ENCODE results near the gene CDC23. TPM values are rescaled to one million over a fixed set of nuclear protein-coding genes. Genes with fewer than 3 reads are reported as not detected.
"Not testable (repeated sequence)": the region's sequence is repeated elsewhere in the genome, so short reads cannot be mapped to it uniquely, and the experiment has no call there.

CDC23 gene
- total RNA-seq, 1 donor: 17.2 TPM

DNA sequence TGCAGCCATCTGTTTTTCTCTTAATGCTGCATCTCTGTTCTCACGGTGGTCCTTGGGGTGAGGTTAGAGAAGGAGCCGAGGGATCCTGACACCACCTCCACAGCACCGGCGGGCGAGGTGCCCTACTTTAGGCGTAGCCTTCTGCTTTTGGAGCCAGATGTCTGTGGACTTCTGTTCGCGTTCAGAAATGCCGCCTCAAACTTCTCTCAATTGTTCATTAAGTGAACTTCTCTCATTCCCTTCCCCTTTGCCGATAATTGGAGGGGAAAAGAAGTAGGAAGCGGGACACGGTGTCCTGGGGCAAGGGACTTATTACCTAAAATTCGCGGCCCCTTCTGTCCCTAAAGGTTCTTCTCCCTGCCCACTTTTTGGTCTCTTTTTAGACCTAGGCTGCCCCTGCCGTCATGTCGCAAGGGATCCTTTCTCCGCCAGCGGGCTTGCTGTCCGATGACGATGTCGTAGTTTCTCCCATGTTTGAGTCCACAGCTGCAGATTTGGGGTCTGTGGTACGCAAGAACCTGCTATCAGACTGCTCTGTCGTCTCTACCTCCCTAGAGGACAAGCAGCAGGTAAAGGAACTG, 33.8 kb downstream of the CDC23 start:
- Histone ChIP-seq H3K9me3 (ENCODE audit: low read depth, low read length) (no peaks in the 10 kb centered on the region), H3K27me3 (ENCODE audit: insufficient read depth, low read length) (no peaks in the 10 kb centered on the region), H3K4me3 (ENCODE audit: low read length) (peak overlapping the region; percentile 87), H3K4me1 (ENCODE audit: insufficient read depth, low read length) (peaks cover 32% of the 10 kb centered on the region)

DNA sequence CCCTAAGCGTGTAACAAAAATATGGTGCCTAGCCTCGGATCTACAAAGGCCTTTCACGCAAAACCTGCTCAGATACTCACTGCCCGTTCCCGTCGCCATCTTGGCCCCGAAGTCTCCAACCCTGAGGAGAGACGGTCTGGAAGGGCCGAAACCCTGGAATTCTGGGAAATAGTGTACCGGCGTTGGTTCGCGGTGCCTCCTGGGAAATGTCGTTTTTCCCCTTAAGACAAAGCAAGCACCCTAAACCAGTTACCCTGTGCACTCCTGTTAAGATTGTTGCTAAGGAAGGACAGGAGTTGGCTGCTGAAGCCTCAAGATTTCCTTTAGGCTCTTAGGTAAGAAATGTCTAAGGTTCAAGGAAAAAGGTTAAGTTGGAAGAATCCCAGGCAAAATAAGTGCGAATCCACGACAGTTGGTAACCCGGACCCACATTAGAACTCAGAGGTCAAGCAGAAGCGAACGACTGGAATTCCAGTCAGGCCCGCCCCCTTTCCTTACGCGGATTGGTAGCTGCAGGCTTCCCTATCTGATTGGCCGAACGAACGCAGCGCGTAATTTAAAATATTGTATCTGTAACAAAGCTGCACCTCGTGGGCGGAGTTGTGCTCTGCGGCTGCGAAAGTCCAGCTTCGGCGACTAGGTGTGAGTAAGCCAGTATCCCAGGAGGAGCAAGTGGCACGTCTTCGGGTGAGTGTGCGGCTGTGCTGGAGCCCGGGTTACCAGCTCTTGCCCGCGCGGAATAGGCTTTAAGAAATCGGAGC, 34.4 kb downstream of the CDC23 start, which contains the start of the genes BRD8 and KIF20A:
TSS of gene BRD8 (minus strand) at position 115 of the 761 bp plus-strand sequence. CDS start at position 99, 16 bp downstream.
TSS of gene KIF20A (plus strand) at position 597 of the 761 bp plus-strand sequence. CDS start 569 bp downstream, outside the sequence.
- no peaks in the 10 kb centered on the region for H3K9me3 ChIP-seq (ENCODE audit: low read depth, low read length)
- no peaks in the 10 kb centered on the region for H3K27me3 ChIP-seq (ENCODE audit: insufficient read depth, low read length)
- H3K4me3 ChIP-seq (ENCODE audit: low read length): peak within 1 kb of the TSS; percentile 87
- peaks cover 34% of the 10 kb centered on the region for H3K4me1 ChIP-seq (ENCODE audit: insufficient read depth, low read length)

DNA sequence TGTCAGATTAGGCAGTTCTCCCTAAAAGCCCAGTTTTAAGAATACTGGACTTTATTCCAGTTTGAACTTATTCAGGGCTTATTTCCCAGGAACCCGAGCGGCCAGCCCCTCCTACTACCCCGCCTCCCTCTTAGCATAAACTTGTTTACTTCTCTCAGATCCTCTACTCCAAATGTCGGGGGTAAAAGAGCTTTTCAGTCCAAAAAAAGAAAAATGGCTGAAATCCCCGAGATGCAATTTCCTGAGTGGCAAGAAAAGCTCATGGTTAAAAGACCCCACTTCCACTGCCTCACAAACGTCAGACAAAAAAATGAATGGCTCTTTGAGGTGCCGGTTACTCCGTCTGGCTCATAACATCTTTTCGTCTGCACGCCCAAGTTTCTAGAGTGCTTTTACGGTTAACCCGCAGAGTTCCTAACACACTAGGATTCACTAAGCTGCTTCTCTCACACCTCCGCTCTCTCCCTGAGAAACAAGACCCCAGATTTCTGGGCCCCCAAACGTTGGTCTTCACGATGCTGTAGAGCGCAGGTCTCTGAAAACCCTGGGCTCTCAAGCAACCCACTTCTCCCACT, 35.1 kb downstream of the CDC23 start:
- peak overlapping the region; percentile 87 for H3K4me3 ChIP-seq (ENCODE audit: low read length)
- peaks cover 37% of the 10 kb centered on the region for H3K4me1 ChIP-seq (ENCODE audit: insufficient read depth, low read length)
- H3K9me3 ChIP-seq (ENCODE audit: low read depth, low read length): no peaks in the 10 kb centered on the region
- no peaks in the 10 kb centered on the region for H3K27me3 ChIP-seq (ENCODE audit: insufficient read depth, low read length)

GRCh38 chr5:138170299-138170698, 42.8 kb downstream of the CDC23 start:
- Histone ChIP-seq H3K9me3 (ENCODE audit: low read depth, low read length) (no peaks in the 10 kb centered on the region), H3K4me1 (ENCODE audit: insufficient read depth, low read length) (peaks cover 5% of the 10 kb centered on the region), H3K4me3 (ENCODE audit: low read length) (no peak overlapping the region), H3K27me3 (ENCODE audit: insufficient read depth, low read length) (no peaks in the 10 kb centered on the region)

DNA sequence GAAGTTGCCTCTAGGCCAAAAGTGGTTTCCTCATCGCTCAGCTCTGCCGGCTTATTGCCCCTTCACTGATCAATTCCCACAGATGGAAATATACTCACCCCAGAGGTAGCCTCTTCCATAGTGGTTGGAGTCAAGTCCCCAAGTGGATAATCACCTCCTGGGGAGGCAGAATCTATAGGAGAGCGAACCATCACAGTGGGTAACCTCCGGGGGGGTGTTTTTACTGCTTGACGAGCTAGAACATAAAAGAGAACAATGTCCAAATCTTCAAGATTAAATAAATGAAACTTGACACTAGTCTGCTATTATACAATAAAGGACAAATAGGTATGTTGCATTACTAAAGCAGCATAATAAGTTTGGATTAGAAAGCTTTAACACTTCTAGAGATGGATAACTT, 44.0 kb downstream of the CDC23 start:
- no peak overlapping the region for H3K4me3 ChIP-seq (ENCODE audit: low read length)
- H3K9me3 ChIP-seq (ENCODE audit: low read depth, low read length): no peaks in the 10 kb centered on the region
- no peaks in the 10 kb centered on the region for H3K27me3 ChIP-seq (ENCODE audit: insufficient read depth, low read length)
- peaks cover 5% of the 10 kb centered on the region for H3K4me1 ChIP-seq (ENCODE audit: insufficient read depth, low read length)

DNA sequence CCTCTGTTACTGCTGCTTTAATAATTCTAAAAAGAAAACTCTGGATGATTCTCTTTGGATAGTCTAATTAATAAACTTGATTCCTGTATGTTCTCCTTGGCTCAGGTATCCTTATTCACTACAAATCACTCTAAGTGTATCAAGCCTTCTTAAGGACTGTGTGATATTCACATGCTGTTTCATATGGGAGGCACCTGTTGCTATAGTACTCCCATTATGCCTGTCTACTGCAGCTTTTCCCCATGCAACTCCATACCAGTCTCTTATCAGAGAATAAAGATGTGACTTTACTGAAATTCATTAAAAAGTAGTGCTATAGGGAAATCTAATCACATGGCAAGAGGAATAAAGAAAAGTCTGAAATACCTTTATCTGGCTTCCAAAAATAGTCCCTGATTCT, 49.4 kb downstream of the CDC23 start:
- no peak overlapping the region for H3K4me3 ChIP-seq (ENCODE audit: low read length)
- no peaks in the 10 kb centered on the region for H3K9me3 ChIP-seq (ENCODE audit: low read depth, low read length)
- no peaks in the 10 kb centered on the region for H3K4me1 ChIP-seq (ENCODE audit: insufficient read depth, low read length)
- H3K27me3 ChIP-seq (ENCODE audit: insufficient read depth, low read length): no peaks in the 10 kb centered on the region

DNA sequence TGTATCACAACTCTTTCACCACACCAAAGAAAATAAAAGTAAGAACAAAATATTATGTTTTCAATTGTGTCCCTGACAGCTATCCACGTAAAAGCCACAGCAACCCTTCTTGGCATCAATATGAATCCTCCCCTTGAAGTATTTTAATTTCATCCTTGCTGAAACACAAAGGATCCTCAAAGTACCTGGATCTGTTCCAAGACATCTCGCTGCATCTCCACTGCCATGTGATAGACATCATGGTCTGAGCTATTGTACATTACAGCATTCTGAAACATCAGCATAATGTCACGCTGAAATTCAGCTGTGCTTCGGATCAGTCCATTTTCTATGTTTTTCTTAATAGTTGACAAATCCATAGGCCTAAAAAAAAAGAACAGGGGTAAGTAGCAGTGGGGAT, 52.4 kb downstream of the CDC23 start:
- H3K4me1 ChIP-seq (ENCODE audit: insufficient read depth, low read length): no peaks in the 10 kb centered on the region
- no peaks in the 10 kb centered on the region for H3K9me3 ChIP-seq (ENCODE audit: low read depth, low read length)
- H3K27me3 ChIP-seq (ENCODE audit: insufficient read depth, low read length): no peaks in the 10 kb centered on the region
- no peak overlapping the region for H3K4me3 ChIP-seq (ENCODE audit: low read length)

GRCh38 chr5:138159666-138160065, 53.5 kb downstream of the CDC23 start:
- Histone ChIP-seq H3K27me3 (ENCODE audit: insufficient read depth, low read length) (no peaks in the 10 kb centered on the region), H3K4me1 (ENCODE audit: insufficient read depth, low read length) (no peaks in the 10 kb centered on the region)

GRCh38 chr5:138157626-138158025, 55.5 kb downstream of the CDC23 start:
- H3K4me1 ChIP-seq (ENCODE audit: insufficient read depth, low read length): no peaks in the 10 kb centered on the region
- no peaks in the 10 kb centered on the region for H3K27me3 ChIP-seq (ENCODE audit: insufficient read depth, low read length)
- no peak overlapping the region for H3K4me3 ChIP-seq (ENCODE audit: low read length)
- H3K9me3 ChIP-seq (ENCODE audit: low read depth, low read length): no peaks in the 10 kb centered on the region

More at GRCh38 chr5:138159666-138160065, 53.5 kb downstream of the CDC23 start:
- H3K9me3 ChIP-seq (ENCODE audit: low read depth, low read length): no peaks in the 10 kb centered on the region
- H3K4me3 ChIP-seq (ENCODE audit: low read length): no peak overlapping the region

DNA sequence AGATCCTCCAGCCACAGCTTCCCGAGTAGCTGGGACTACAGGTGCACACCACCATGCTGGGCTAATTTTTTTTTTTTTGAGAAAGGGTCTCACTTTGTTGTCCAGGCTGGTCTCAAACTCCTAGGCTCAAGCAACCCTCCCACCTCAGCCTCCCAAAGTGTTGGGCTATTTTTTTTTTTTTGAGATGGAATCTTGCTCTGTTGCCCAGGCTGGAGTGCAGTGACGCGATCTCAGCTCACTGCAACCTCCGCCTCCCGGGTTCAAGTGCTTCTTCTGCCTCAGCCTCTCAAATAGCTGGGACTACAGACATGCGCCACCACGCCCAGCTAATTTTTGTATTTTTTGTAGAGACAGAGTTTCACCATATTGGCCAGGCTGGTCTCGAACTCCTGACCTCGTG, 57.1 kb downstream of the CDC23 start:
- not testable (repeated sequence) for H3K27me3 ChIP-seq (ENCODE audit: insufficient read depth, low read length)

DNA sequence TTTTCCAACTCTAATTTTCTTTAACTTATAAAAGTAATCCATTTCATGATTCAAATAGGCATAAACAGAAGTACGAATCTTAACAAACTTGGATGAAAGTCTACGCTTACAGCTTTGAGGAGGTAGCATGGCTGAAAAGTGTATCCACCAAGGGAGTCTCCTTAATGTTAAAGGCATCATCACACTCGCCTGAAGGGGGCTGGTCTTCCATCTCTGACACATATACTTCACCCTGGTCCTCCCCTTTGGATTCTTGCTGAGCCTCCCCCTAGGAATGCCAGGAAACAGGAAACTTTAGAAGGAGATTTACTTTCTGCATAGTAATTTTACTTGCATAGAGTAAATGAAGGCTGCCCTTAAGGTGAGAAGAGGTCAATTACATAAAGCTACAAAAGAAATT, 63.6 kb downstream of the CDC23 start:
- no peaks in the 10 kb centered on the region for H3K27me3 ChIP-seq (ENCODE audit: insufficient read depth, low read length)
- no peaks in the 10 kb centered on the region for H3K9me3 ChIP-seq (ENCODE audit: low read depth, low read length)
- H3K4me3 ChIP-seq (ENCODE audit: low read length): no peak overlapping the region
- H3K4me1 ChIP-seq (ENCODE audit: insufficient read depth, low read length): no peaks in the 10 kb centered on the region

More for the DNA sequence above, 57.1 kb downstream of the CDC23 start:
- not testable (repeated sequence) for H3K4me1 ChIP-seq (ENCODE audit: insufficient read depth, low read length); H3K4me3 ChIP-seq (ENCODE audit: low read length); H3K9me3 ChIP-seq (ENCODE audit: low read depth, low read length)

DNA sequence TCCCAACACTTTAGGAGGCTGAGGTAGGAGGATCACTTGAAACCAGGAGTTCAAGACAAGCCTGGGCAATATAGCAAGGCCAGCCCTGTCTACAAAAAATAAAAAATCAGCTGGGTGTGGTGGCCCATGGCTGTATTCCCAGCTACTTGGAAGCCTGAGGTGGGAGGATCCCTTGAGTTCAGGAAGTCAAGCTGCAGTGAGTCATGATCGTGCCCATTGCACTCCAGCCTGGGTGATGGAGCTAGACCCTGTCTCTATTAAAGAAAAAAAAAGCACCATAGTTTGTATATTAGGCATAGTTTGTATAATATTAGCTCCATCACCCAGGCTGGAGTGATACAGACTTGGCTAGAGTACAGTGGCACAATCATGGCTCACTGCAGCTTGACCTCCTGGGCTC, 64.3 kb downstream of the CDC23 start:
- Histone ChIP-seq H3K4me3 (ENCODE audit: low read length) (no peak overlapping the region), H3K9me3 (ENCODE audit: low read depth, low read length) (no peaks in the 10 kb centered on the region), H3K4me1 (ENCODE audit: insufficient read depth, low read length) (no peaks in the 10 kb centered on the region), H3K27me3 (ENCODE audit: insufficient read depth, low read length) (no peaks in the 10 kb centered on the region)

- H3K9me3 ChIP-seq (ENCODE audit: low read depth, low read length); H3K4me1 ChIP-seq (ENCODE audit: insufficient read depth, low read length); H3K4me3 ChIP-seq (ENCODE audit: low read length): not testable (repeated sequence)
- peaks cover 19% of the 10 kb centered on the region for H3K27me3 ChIP-seq (ENCODE audit: insufficient read depth, low read length)
These were observed 69.5 kb downstream of the CDC23 start for GRCh38 chr5:138143578-138143977.

DNA sequence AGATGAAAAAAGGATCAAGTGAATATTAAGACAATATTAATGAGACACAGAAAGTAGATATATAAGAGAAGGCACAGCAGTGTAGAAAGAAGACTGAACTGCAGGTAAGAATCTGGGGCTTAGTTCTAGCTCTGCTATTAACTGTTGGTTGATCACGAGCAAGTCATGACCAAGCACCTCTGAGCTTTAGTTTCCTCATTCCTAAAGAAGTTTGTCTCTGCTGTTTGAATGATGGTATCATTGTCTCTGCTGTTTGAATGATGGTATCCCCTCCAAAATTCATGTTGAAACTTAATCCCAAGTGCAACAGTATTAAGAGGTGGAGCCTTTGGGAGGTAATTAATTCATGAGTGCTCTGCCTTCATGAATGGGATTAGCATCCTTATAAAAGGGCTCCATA, 71.4 kb downstream of the CDC23 start:
- Histone ChIP-seq H3K4me3 (ENCODE audit: low read length) (no peak overlapping the region), H3K27me3 (ENCODE audit: insufficient read depth, low read length) (peaks cover 26% of the 10 kb centered on the region), H3K4me1 (ENCODE audit: insufficient read depth, low read length) (peaks cover 5% of the 10 kb centered on the region), H3K9me3 (ENCODE audit: low read depth, low read length) (no peaks in the 10 kb centered on the region)

DNA sequence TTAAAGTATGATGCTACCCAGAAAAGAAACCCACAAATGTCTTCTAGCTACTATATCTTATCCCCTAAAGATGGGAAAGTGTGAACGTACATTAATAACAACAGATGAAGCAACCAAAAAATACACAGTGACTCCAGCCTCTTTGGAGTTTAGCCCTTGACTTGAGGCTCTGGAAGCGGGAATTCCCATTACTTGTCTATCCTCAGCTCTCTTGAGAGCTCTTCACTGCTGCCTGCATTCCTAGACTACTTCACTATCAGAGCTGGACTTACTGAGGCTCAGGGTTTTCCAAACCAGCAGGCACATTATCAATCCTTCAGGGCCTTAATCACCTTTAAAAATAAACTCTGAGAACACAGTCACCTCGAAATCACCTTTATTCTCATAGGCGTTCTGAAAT, 72.9 kb downstream of the CDC23 start:
- Histone ChIP-seq H3K27me3 (ENCODE audit: insufficient read depth, low read length) (peaks cover 26% of the 10 kb centered on the region), H3K4me1 (ENCODE audit: insufficient read depth, low read length) (peaks cover 5% of the 10 kb centered on the region), H3K9me3 (ENCODE audit: low read depth, low read length) (no peaks in the 10 kb centered on the region), H3K4me3 (ENCODE audit: low read length) (no peak overlapping the region)
